HL-60/S4 treated with retinoic acid at 250 ng/mL for 4 days and 3 days (cell line): ENCODE measurements around the gene CABCOCO1.

ENCODE experiments used
- in situ Hi-C: fragments of 300-500 bp; cut with MboI; formaldehyde crosslinking; loops from 2 replicates; pipeline ENCODE4 v1.7.0; 2022; ENCODE audit warnings: low sequenced_read_pairs

CABCOCO1 gene

GRCh38 chr10:61752111-61753011 lies 89.6 kb downstream of the CABCOCO1 start:
- in situ Hi-C loops, result no loop called here

- in situ Hi-C loops, result no loop called here
Measured at GRCh38 chr10:61753453-61753852, 90.7 kb downstream of the CABCOCO1 start.

- in situ Hi-C loops, result no loop called here
Measured at GRCh38 chr10:61754587-61755550, 92.1 kb downstream of the CABCOCO1 start.

- in situ Hi-C loops, result no loop called here
Measured at GRCh38 chr10:61757001-61757400, 94.3 kb downstream of the CABCOCO1 start.

GRCh38 chr10:61757525-61758397 lies 95.0 kb downstream of the CABCOCO1 start:
- in situ Hi-C loops, result no loop called here

GRCh38 chr10:61758433-61758832 lies 95.7 kb downstream of the CABCOCO1 start:
- in situ Hi-C loops, result no loop called here

- in situ Hi-C loops, result no loop called here
Measured at GRCh38 chr10:61759751-61760150, 97.0 kb downstream of the CABCOCO1 start.

GRCh38 chr10:61760943-61761824 lies 98.5 kb downstream of the CABCOCO1 start:
- in situ Hi-C loops, result no loop called here

GRCh38 chr10:61761825-61762217 lies 99.1 kb downstream of the CABCOCO1 start:
- in situ Hi-C loops, result no loop called here

GRCh38 chr10:61763778-61764177 lies 101.0 kb downstream of the CABCOCO1 start:
- in situ Hi-C loops, result no loop called here

- in situ Hi-C loops, result no loop called here
Measured at GRCh38 chr10:61764486-61764885, 101.8 kb downstream of the CABCOCO1 start.

GRCh38 chr10:61765176-61766087 lies 102.7 kb downstream of the CABCOCO1 start:
- in situ Hi-C loops, result no loop called here

GRCh38 chr10:61766927-61767326 lies 104.2 kb downstream of the CABCOCO1 start:
- in situ Hi-C loops, result no loop called here

GRCh38 chr10:61774031-61774430 lies 111.3 kb downstream of the CABCOCO1 start:
- in situ Hi-C loops, result no loop called here

- in situ Hi-C loops, result no loop called here
Measured at GRCh38 chr10:61775111-61775510, 112.4 kb downstream of the CABCOCO1 start.

GRCh38 chr10:61776615-61777266 lies 114.0 kb downstream of the CABCOCO1 start:
- in situ Hi-C loops, result no loop called here

GRCh38 chr10:61778137-61778536 lies 115.4 kb downstream of the CABCOCO1 start:
- in situ Hi-C loops, result no loop called here

- in situ Hi-C loops, result no loop called here
Measured at GRCh38 chr10:61779276-61779675, 116.5 kb downstream of the CABCOCO1 start.
